Measurements from ENCODE around the gene IL23R.

DNA sequence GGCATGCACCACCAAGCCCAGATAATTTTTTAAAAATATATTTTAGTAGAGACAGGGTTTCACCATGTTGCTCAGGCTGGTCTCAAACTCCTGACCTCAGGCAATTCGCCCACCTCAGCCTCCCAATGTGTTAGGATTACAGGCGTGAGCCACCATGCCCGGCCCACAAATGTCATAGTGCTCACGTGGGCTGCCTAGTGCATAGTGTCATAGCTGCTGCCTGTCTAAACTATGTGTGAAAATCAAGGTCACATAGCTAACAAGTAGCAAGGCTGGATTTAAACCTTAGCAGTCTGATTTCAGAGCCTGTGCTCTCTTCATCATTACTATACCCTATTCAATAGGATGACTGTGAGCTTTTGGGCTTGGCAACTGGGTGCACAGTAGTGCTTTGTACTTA is 41.8 kb upstream of the IL23R start:
- TF ChIP-seq, protein P1, sequence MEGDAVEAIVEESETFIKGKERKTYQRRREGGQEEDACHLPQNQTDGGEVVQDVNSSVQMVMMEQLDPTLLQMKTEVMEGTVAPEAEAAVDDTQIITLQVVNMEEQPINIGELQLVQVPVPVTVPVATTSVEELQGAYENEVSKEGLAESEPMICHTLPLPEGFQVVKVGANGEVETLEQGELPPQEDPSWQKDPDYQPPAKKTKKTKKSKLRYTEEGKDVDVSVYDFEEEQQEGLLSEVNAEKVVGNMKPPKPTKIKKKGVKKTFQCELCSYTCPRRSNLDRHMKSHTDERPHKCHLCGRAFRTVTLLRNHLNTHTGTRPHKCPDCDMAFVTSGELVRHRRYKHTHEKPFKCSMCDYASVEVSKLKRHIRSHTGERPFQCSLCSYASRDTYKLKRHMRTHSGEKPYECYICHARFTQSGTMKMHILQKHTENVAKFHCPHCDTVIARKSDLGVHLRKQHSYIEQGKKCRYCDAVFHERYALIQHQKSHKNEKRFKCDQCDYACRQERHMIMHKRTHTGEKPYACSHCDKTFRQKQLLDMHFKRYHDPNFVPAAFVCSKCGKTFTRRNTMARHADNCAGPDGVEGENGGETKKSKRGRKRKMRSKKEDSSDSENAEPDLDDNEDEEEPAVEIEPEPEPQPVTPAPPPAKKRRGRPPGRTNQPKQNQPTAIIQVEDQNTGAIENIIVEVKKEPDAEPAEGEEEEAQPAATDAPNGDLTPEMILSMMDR (IDR thresholded peaks at IDR 0.05): no peak
- TF ChIP-seq POLR2A (IDR thresholded peaks at IDR 0.05) (no peak), POLR2AphosphoS5 (IDR thresholded peaks at IDR 0.05) (no peak), EP300 (IDR thresholded peaks at IDR 0.05; ENCODE audit: low read depth) (no peak)
